Fibroblast of villous mesenchyme (primary cell): ENCODE measurements around the gene C22orf15. TPM values are rescaled to one million over a fixed set of nuclear protein-coding genes. Genes with fewer than 3 reads are reported as not detected.
A peak's percentile ranks its signal among the peaks of the same experiment; 100 is the strongest.

Experiments used
- DNase-seq: peaks from one replicate; pipeline ENCODE4 v3.0.0-alpha.2; 2010; ENCODE audit warnings: low read depth
- H3K4me3 ChIP-seq: 2 replicates; pipeline ENCODE4 v1.5.1; 2011; ENCODE audit warnings: low read depth, mild to moderate bottlenecking, low read length
- CTCF ChIP-seq: IDR thresholded peaks from 2 replicates; pipeline ENCODE4 v1.5.1; 2012; ENCODE audit warnings: low read depth, mild to moderate bottlenecking, low read length; ENCODE audit not compliant: insufficient read depth
- total RNA-seq: library from RNA; depleted of rRNA; stranded (reverse); fragments of >200 nt; gene quantifications from 2 replicates; pipeline ENCODE4 v1.2.3, GENCODE V29; 2012

Gene C22orf15
- total RNA-seq, 1 donor = 0.43 TPM

DNA sequence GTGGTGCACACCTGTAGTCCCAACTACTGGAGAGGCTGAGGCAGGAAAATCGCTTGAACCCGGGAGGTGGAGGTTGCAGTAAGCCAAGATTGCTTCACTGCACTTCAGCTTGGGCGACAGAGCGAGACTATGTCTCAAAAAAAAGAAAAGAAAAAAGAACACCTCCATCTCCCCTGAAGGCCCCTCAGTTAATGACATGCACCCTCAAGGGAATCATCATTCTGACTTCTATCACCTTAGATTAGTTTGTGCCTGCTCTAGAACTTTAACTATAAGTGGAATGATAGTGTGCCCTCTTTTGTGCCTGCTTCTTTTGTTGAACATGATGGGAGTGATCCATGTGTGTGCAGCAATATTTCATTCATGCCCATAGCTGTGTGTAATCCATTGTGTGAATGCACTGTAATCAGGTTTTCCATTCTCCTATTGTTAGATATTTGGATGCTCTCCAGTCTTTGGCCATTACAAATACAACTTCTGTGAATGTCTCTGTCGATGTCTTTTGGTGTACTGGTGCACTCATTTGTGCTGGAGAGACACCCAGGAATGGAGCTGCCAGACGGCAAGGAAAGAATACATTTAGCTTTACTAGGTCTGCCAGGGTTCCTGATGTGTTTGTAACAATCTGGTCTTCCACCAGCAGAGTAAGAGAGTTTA lies 7.7 kb upstream of the C22orf15 start:
- no peak overlapping the region for H3K4me3 ChIP-seq
- no peak for TF ChIP-seq CTCF
- no peak for DNase-seq

DNA sequence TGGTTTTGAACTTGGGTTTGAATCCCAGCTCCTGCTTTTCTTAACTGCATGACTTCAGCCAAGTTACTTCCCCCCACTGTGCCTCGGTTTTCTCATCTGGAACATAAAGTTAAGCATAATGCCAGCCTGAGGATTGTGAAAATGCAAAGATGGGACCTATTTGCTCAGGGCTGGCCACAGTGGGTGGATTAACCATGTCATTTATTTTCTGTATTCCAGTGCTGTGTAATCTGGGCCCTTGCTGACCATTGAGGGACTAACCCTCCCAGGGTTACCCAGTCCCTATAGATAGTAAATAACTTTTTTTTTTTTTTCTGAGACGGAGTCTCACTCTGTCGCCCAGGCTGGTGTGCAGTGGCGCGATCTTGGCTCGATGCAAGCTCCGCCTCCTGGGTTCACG lies 7.1 kb upstream of the C22orf15 start:
- no peak for DNase-seq
- TF ChIP-seq CTCF = no peak

GRCh38 chr22:23756891-23757290 lies 5.9 kb upstream of the C22orf15 start:
- no peak for DNase-seq
- no peak for TF ChIP-seq CTCF
- H3K4me3 ChIP-seq = no peak overlapping the region

More for the DNA sequence above, 7.1 kb upstream of the C22orf15 start:
- no peak overlapping the region for H3K4me3 ChIP-seq

GRCh38 chr22:23759566-23759965 lies 3.2 kb upstream of the C22orf15 start:
- DNase-seq = no peak
- H3K4me3 ChIP-seq = no peak overlapping the region
- TF ChIP-seq CTCF = no peak

- no peak for TF ChIP-seq CTCF
- no peak overlapping the region for H3K4me3 ChIP-seq
- DNase-seq = no peak
These were observed 2.7 kb upstream of the C22orf15 start for GRCh38 chr22:23760056-23760455.

DNA sequence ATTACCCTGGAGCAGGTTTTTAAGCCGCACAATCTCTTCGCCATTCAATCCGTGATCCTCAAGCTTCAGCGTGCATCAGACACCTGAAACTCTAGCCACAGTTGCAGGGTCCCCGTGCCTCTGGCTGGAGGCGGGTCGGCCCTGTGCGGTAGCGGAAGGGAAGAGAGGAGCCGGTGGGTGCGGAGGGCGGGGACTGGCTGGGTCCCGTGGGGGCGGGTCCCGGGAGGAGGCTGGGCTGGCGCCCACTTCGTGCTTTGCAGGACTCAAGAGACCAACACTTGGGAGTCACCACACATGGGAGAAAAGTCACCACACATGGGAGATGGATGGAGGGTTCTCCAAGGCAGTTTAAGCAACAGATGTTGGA lies 772 bp downstream of the C22orf15 start:
- no peak for DNase-seq
- peak overlapping the region; percentile 9 for H3K4me3 ChIP-seq
- no peak for TF ChIP-seq CTCF

DNA sequence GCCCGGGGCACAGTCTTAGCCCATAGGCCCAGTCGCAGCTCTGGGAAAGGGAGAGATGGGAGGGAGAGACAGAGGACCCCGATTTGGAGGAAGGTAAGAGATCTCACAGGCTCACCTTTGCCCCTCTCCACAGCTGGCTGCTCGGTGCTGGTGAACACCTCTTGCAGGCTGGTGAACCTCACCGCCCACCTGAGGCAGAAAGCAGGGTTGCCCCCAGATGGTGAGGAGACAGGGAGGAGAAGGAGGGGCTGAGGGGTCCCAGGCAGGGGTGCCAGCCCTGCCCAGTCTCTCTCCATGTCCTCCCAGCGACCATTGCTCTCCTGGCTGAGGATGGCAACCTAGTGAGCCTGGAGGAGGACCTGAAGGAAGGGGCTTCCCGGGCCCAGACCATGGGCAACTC lies 1.2 kb downstream of the C22orf15 start:
- TF ChIP-seq CTCF = no peak
- H3K4me3 ChIP-seq = no peak overlapping the region
- no peak for DNase-seq
